ENCODE data around the gene DCAF10. TPM values are rescaled to one million over a fixed set of nuclear protein-coding genes. Genes with fewer than 3 reads are reported as not detected.
"Not testable (repeated sequence)": the region's sequence is repeated elsewhere in the genome, so short reads cannot be mapped to it uniquely, and the experiment has no call there.

The DCAF10 gene
- total RNA-seq, 2 experiments from 2014 or later = 13.2 to 14.8 TPM

- POLR2A ChIA-PET = no interaction called here
- CTCF ChIA-PET = no interaction called here
These were observed 13.5 kb upstream of the DCAF10 start for GRCh38 chr9:37787059-37787458.

GRCh38 chr9:37788332-37788731 lies 12.3 kb upstream of the DCAF10 start:
- CTCF ChIA-PET = no interaction called here
- POLR2A ChIA-PET = no interaction called here

- POLR2A ChIA-PET = no interaction called here
- CTCF ChIA-PET = no interaction called here
These were observed 10.5 kb upstream of the DCAF10 start for GRCh38 chr9:37790096-37790495.

- POLR2A ChIA-PET = no interaction called here
- CTCF ChIA-PET = no interaction called here
These were observed 8.5 kb upstream of the DCAF10 start for GRCh38 chr9:37792122-37792521.

GRCh38 chr9:37796232-37796631 lies 4.4 kb upstream of the DCAF10 start:
- CTCF ChIA-PET = no interaction called here
- POLR2A ChIA-PET = no interaction called here

GRCh38 chr9:37798677-37799076 lies 1.9 kb upstream of the DCAF10 start:
- CTCF ChIA-PET = no interaction called here
- POLR2A ChIA-PET = no interaction called here

GRCh38 chr9:37801287-37801850 lies 772 bp downstream of the DCAF10 start:
- POLR2A ChIA-PET = interaction anchor here (0.6 to 1.7 kb wide), 6 partner anchors 17 to 207 kb away, joined by 3 to 19 read pairs (median 5); partner anchors contain the start of genes EXOSC3 and SLC25A51
- CTCF ChIA-PET = interaction anchor here (1.0 to 1.3 kb wide), 2 partner anchors 17 to 22 kb away, joined by 3 to 5 read pairs; partner anchors contain the start of gene EXOSC3

- POLR2A ChIA-PET = interaction anchor here (0.6 kb wide), 1 partner anchor 47 kb away, joined by 3 read pairs; no protein-coding TSS in a partner anchor
- CTCF ChIA-PET = no interaction called here
These were observed 1.5 kb downstream of the DCAF10 start for GRCh38 chr9:37801959-37802711.

- ChIA-PET CTCF (no interaction called here), POLR2A (no interaction called here)
These were observed 5.7 kb downstream of the DCAF10 start for GRCh38 chr9:37806271-37806670.

- POLR2A ChIA-PET, CTCF ChIA-PET: not testable (repeated sequence)
These were observed 9.1 kb downstream of the DCAF10 start for GRCh38 chr9:37809676-37810075.

- ChIA-PET CTCF (no interaction called here), POLR2A (no interaction called here)
These were observed 11.4 kb downstream of the DCAF10 start for GRCh38 chr9:37811906-37812476.

GRCh38 chr9:37812773-37813379 lies 12.3 kb downstream of the DCAF10 start:
- ChIA-PET POLR2A (no interaction called here), CTCF (no interaction called here)

GRCh38 chr9:37818849-37819248 lies 18.3 kb downstream of the DCAF10 start:
- POLR2A ChIA-PET = no interaction called here
- CTCF ChIA-PET = no interaction called here

- CTCF ChIA-PET = no interaction called here
- POLR2A ChIA-PET = no interaction called here
These were observed 19.5 kb downstream of the DCAF10 start for GRCh38 chr9:37820142-37820541.

GRCh38 chr9:37825174-37825573 lies 24.6 kb downstream of the DCAF10 start:
- POLR2A ChIA-PET, CTCF ChIA-PET: not testable (repeated sequence)

- ChIA-PET CTCF (no interaction called here), POLR2A (no interaction called here)
These were observed 27.0 kb downstream of the DCAF10 start for GRCh38 chr9:37827483-37828165.

- ChIA-PET CTCF (no interaction called here), POLR2A (no interaction called here)
These were observed 35.2 kb downstream of the DCAF10 start for GRCh38 chr9:37835821-37836220.

- ChIA-PET POLR2A (no interaction called here), CTCF (no interaction called here)
These were observed 35.8 kb downstream of the DCAF10 start for GRCh38 chr9:37836386-37836785.

- POLR2A ChIA-PET = no interaction called here
- CTCF ChIA-PET = no interaction called here
These were observed 39.2 kb downstream of the DCAF10 start for GRCh38 chr9:37839496-37840461.

Measured in activated CD8-positive, alpha-beta memory T cell treated with anti-CD3 and anti-CD28 coated beads for 36 hours (primary cell).